Natural killer cell (primary cell): Measurements from ENCODE around the gene PAX2. TPM values are rescaled to one million over a fixed set of nuclear protein-coding genes. Genes with fewer than 3 reads are reported as not detected.

ENCODE experiments used
- ATAC-seq, 3 donors: fragments of 150-1000 bp in 2 of 3; fragments of 200-7000 bp in 1 of 3; cut with Tn5 transposase; 1 replicate in 1 of 3; 2 replicates in 2 of 3; pipeline ENCODE4 v1.10.0; 2021; ENCODE audit warnings: mild to moderate bottlenecking in 2 of 3, moderate library complexity in 2 of 3
- DNase-seq, 2 donors: peaks; one replicate each; pipeline versions ENCODE4 v3.0.0 to v3.0.0-alpha.2; 2013 to 2021; ENCODE audit warnings: mixed read lengths in 1 of 2
- H3K27ac ChIP-seq: one replicate; pipeline ENCODE4 v1.5.1; 2013; ENCODE audit warnings: mild to moderate bottlenecking, low read length
- H3K27me3 ChIP-seq: one replicate; pipeline ENCODE4 v1.6.1; 2013; ENCODE audit warnings: low read length; ENCODE audit not compliant: control insufficient read depth, insufficient read depth
- H3K36me3 ChIP-seq: one replicate; pipeline ENCODE4 v1.6.1; 2013; ENCODE audit warnings: low read length; ENCODE audit not compliant: control insufficient read depth, insufficient read depth
- H3K4me1 ChIP-seq: one replicate; pipeline ENCODE4 v1.6.1; 2013; ENCODE audit warnings: low read length; ENCODE audit not compliant: control insufficient read depth, insufficient read depth
- H3K4me3 ChIP-seq: one replicate; pipeline ENCODE4 v1.5.1; 2013; ENCODE audit warnings: low read length
- H3K9me3 ChIP-seq: one replicate; pipeline ENCODE4 v1.6.1; 2013; ENCODE audit warnings: low read length; ENCODE audit not compliant: control insufficient read depth, insufficient read depth
- H3K27ac Mint-ChIP-seq, 2 donors: one replicate each; pipeline ENCODE4 v1.8.0; 2022; ENCODE audit warnings: mild to moderate bottlenecking in 2 of 2, mixed read lengths in 2 of 2, moderate library complexity in 1 of 2
- H3K27me3 Mint-ChIP-seq, 2 donors: one replicate each; pipeline ENCODE4 v1.8.0; 2022; ENCODE audit warnings: low read depth in 2 of 2, mixed read lengths in 2 of 2
- H3K36me3 Mint-ChIP-seq: one replicate; pipeline ENCODE4 v1.8.0; 2022; ENCODE audit warnings: mixed read lengths
- H3K4me1 Mint-ChIP-seq, 2 donors: one replicate each; pipeline ENCODE4 v1.8.0; 2022; ENCODE audit warnings: mixed read lengths in 2 of 2
- H3K4me3 Mint-ChIP-seq: one replicate; pipeline ENCODE4 v1.8.0; 2022; ENCODE audit warnings: mild to moderate bottlenecking, moderate library complexity, mixed read lengths
- H3K9me3 Mint-ChIP-seq, 2 donors: one replicate each; pipeline ENCODE4 v1.8.0; 2022; ENCODE audit warnings: mixed read lengths in 2 of 2
- WGBS: methylation state at CpG from one replicate; pipeline ENCODE4 v1.1.7; 2013; ENCODE audit warnings: missing lambda C conversion rate; ENCODE audit not compliant: insufficient coverage; 5-methylcytosine and 5-hydroxymethylcytosine counted together
- intact Hi-C: fragments of 100-400 bp; cut with micrococcal nuclease; formaldehyde crosslinking; loops from one replicate; pipeline ENCODE4 v1.14.2; 2022
- total RNA-seq, 4 donors: library from RNA; stranded (reverse); fragments of 120-200 nt in 1 of 4; gene quantifications; one replicate each; pipeline versions ENCODE4 v1.2.3 to v1.2.4, GENCODE V29; 2013 to 2022
- TF ChIP-seq, protein P1 (sequence below): fragments of 200-600 bp; IDR thresholded peaks from one replicate; pipeline ENCODE4 v1.8.0; 2022; ENCODE audit warnings: antibody characterized with exemption

PAX2 gene
- total RNA-seq, 3 donors from 2014 or later (not counting 1 experiment from before 2014, with no cell fraction given): not detected

DNA sequence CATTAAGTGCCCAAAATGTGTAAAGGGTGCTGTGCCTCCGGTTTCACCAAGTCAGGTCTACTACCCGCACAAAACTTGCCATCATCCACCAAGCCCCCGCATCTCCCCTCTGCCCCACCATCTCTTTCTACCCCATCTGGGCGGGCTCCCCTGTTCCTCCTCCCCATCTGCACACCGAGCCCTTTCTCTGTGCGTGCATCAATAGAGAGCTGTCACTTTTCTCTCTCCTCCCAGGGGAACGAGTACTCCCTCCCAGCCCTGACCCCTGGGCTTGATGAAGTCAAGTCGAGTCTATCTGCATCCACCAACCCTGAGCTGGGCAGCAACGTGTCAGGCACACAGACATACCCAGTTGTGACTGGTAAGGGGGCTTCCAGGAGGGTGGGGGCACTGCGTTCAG, 63.5 kb downstream of the PAX2 start:
- H3K4me1 ChIP-seq: no peaks in the 10 kb centered on the region
- no peaks in the 10 kb centered on the region for H3K36me3 Mint-ChIP-seq
- H3K27me3 ChIP-seq: peaks cover 6% of the 10 kb centered on the region
- ATAC-seq (no peak), DNase-seq (no peak)
- intact Hi-C loops: no loop called here
- no peak overlapping the region for H3K27ac ChIP-seq
- H3K9me3 Mint-ChIP-seq: no peaks in the 10 kb centered on the region
- 76% methylated on average over 10 of the region's 10 CpGs for WGBS
- TF ChIP-seq, protein P1, sequence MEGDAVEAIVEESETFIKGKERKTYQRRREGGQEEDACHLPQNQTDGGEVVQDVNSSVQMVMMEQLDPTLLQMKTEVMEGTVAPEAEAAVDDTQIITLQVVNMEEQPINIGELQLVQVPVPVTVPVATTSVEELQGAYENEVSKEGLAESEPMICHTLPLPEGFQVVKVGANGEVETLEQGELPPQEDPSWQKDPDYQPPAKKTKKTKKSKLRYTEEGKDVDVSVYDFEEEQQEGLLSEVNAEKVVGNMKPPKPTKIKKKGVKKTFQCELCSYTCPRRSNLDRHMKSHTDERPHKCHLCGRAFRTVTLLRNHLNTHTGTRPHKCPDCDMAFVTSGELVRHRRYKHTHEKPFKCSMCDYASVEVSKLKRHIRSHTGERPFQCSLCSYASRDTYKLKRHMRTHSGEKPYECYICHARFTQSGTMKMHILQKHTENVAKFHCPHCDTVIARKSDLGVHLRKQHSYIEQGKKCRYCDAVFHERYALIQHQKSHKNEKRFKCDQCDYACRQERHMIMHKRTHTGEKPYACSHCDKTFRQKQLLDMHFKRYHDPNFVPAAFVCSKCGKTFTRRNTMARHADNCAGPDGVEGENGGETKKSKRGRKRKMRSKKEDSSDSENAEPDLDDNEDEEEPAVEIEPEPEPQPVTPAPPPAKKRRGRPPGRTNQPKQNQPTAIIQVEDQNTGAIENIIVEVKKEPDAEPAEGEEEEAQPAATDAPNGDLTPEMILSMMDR: no peak
- no peak overlapping the region for H3K4me3 Mint-ChIP-seq
- H3K9me3 ChIP-seq: no peaks in the 10 kb centered on the region
- no peaks in the 10 kb centered on the region for H3K36me3 ChIP-seq
- H3K27ac Mint-ChIP-seq: no peak overlapping the region
- H3K4me3 ChIP-seq: no peak overlapping the region
- peaks cover 0 to 8% of the 10 kb centered on the region in 2 donors for H3K4me1 Mint-ChIP-seq
- H3K27me3 Mint-ChIP-seq: peaks cover 41 to 68% of the 10 kb centered on the region in 2 donors

DNA sequence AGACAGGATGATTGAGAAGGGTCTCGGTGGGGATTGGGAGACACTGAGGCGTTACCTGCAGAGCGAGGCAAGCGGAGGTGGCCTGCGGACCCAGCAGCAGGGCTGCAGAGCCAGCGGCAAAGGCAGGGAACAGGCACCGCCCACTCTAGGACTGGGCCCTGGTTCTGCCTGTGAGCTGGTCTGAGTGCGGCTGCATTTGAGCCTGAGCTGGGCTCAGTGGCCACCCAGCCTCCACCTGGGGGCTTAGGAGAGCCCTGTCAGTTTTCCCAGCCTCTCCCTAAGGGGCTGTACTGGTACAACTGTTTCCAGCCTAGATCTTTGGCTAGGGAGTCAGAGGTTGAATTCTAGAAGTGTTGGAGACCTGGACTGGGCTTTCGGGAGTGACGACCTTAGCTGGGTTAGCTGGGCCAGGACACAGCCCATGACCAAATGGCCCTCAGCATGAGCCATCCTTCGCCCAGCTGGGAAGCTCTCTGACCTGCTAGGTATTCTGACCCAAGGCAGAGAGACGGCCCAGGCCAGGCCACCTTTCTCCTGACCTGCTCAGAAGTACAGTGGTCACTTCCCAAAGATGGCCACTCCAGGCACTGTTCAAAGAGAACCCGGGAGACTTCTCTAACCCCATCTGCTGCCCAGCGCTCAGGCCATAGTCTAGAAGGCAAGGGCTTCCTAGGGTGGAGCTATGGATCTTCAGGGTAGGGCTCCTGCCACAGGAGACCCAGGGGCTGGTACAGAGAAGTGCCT, 64.9 kb downstream of the PAX2 start:
- no peaks in the 10 kb centered on the region for H3K36me3 Mint-ChIP-seq
- intact Hi-C loops: no loop called here
- H3K4me3 Mint-ChIP-seq: no peak overlapping the region
- TF ChIP-seq, protein P1: no peak
- 82% methylated on average over 14 of the region's 14 CpGs for WGBS
- peaks cover 42 to 67% of the 10 kb centered on the region in 2 donors for H3K27me3 Mint-ChIP-seq
- H3K27ac ChIP-seq: no peak overlapping the region
- H3K4me3 ChIP-seq: no peak overlapping the region
- no peak overlapping the region for H3K27ac Mint-ChIP-seq
- no peaks in the 10 kb centered on the region for H3K4me1 ChIP-seq
- H3K9me3 Mint-ChIP-seq: no peaks in the 10 kb centered on the region
- no peaks in the 10 kb centered on the region for H3K9me3 ChIP-seq
- H3K36me3 ChIP-seq: no peaks in the 10 kb centered on the region
- DNase-seq: no peak
- H3K27me3 ChIP-seq: peaks cover 6% of the 10 kb centered on the region
- no peak for ATAC-seq
- peaks cover 0 to 8% of the 10 kb centered on the region in 2 donors for H3K4me1 Mint-ChIP-seq

GRCh38 chr10:100810835-100811116, 65.4 kb downstream of the PAX2 start:
- Mint-ChIP-seq H3K9me3 (no peaks in the 10 kb centered on the region), H3K27ac (no peak overlapping the region), H3K4me3 (no peak overlapping the region), H3K27me3 (peaks cover 42 to 62% of the 10 kb centered on the region in 2 donors), H3K36me3 (no peaks in the 10 kb centered on the region), H3K4me1 (peaks cover 0 to 8% of the 10 kb centered on the region in 2 donors)
- intact Hi-C loops: no loop called here
- Histone ChIP-seq H3K9me3 (no peaks in the 10 kb centered on the region), H3K27me3 (peaks cover 3% of the 10 kb centered on the region), H3K36me3 (no peaks in the 10 kb centered on the region), H3K4me3 (no peak overlapping the region), H3K4me1 (no peaks in the 10 kb centered on the region), H3K27ac (no peak overlapping the region)
- TF ChIP-seq, protein P1: no peak
- 78% methylated on average over 7 of the region's 7 CpGs for WGBS
- DNase-seq (no peak), ATAC-seq (no peak)

DNA sequence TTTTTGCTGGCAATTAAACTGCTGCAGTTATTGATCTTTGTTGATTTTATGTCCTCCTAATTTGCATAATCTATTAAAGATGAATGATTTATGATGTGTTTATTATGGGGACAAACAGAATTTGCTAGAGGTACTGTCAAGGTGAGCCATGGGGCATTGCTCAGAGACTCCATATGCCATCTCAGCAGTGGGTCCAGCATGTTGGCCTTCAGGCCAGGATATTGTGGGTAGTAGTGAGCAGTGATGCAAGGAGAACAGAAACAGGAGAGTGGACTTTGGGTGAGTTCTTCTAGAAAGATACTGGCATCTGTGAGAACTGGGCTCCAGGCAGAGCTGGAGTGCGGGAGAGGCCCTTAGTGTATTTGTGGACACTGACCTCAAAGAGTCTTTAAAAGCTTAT, 65.9 kb downstream of the PAX2 start:
- no peaks in the 10 kb centered on the region for H3K36me3 ChIP-seq
- H3K27me3 Mint-ChIP-seq: peaks cover 38 to 57% of the 10 kb centered on the region in 2 donors
- intact Hi-C loops: no loop called here
- no peaks in the 10 kb centered on the region for H3K4me1 ChIP-seq
- H3K4me1 Mint-ChIP-seq: peaks cover 0 to 8% of the 10 kb centered on the region in 2 donors
- H3K27ac Mint-ChIP-seq: no peak overlapping the region
- no peaks in the 10 kb centered on the region for H3K27me3 ChIP-seq
- H3K9me3 Mint-ChIP-seq: no peaks in the 10 kb centered on the region
- no peak overlapping the region for H3K4me3 ChIP-seq
- DNase-seq (no peak), ATAC-seq (no peak)
- no peaks in the 10 kb centered on the region for H3K9me3 ChIP-seq
- H3K27ac ChIP-seq: no peak overlapping the region
- TF ChIP-seq, protein P1: no peak
- 91% methylated on average over 1 of the region's 1 CpG for WGBS
- H3K4me3 Mint-ChIP-seq: no peak overlapping the region
- H3K36me3 Mint-ChIP-seq: no peaks in the 10 kb centered on the region
